A549 treated with DMSO at 1 μM for 4 hours (cell line): ENCODE results near the gene DOC2B. TPM values are rescaled to one million over a fixed set of nuclear protein-coding genes. Genes with fewer than 3 reads are reported as not detected.

ENCODE experiments used
- total RNA-seq: library from RNA; stranded (reverse); fragments of 200-300 nt; extraction: Qiagen RNA extraction; gene quantifications from 5 replicates; pipeline ENCODE4 v1.2.3, GENCODE V29; 2022; ENCODE audit warnings: low read depth

The DOC2B gene
- total RNA-seq, result 0.44 to 0.91 TPM (median 0.54 TPM) in 5 replicates

DNA sequence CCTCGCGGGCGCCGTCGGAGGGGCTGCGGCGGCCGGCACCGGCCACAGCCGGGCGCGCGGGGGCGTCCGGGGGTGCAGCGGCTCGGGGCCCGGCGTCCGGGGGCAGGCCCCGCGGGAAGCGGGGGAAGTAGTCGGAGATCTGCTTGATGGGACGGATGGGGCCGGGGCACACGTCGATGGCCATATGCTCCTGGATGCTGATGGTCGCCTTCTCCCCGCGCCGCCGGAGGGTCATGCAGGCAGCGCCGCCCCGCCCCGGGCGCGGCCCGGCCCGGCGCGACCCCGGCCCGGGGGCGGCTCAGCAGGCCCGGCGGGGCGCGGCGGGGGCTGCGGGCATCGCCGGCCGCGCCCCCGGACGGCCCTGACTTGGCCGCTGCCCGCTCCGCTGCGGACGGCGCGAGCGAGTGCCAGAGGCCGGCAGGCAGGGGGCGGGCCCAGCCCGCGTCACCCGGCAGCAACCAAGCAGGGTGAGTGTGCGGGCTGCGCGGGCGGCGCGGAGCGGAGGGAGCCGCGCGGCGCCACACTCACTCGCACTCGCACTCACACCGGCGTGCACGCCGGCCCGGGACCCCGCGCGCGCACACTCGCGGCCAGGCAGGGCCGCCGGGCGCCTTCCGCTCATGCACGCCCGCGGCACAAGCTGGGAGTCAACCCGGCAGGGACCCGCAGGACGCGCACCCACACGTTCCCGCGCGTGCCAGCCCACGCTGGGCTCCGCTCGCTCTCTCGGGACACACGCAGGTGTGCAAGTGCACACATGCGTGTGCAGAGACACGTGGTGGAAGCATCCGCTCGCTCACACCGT, at the start of gene DOC2B:
Gene DOC2B (minus strand): TSS at position 406 of the 805 bp plus-strand sequence. CDS start 171 bp downstream, at position 235.

DNA sequence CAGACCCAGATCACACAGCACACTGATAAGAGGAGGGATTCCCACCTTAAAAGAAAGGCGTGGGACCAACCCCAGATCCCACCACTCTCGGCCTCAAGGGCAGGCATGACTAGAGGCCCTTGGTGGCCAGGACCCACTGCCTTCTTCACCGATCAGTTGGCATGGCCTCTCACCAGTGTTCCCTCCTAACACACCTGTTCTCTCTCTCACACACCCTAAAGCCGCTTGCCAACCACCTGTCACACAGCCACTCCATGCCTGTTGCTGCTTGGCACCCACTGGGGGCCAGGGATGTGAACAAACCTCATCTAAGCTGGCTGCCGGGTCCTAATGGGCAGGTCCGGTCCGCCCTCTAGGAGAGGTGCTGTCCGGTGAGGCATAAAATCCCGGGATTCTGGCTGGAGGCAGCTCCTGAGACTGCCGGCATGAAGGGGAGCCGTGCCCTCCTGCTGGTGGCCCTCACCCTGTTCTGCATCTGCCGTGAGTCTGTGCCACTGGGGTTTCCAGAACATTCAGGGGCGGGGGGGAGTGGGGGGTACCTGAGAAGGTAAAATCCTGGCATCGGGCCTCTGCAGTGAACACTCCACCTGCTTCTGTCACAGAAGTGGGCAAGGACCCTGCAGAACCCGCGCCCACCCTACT, 44.2 kb downstream of the DOC2B start, which contains the start of gene SCGB1C2:
Gene SCGB1C2 (plus strand): TSS at position 404 of the 642 bp plus-strand sequence. CDS start 22 bp downstream, at position 426.

Other genes with a start within 250 kb of the DOC2B start
- not detected in 5 replicates for gene SCGB1C2, start 44.1 kb downstream of the DOC2B start, total RNA-seq
- 20.2 to 24.0 TPM (median 22.8 TPM) in 5 replicates for gene RPH3AL, start 171.2 kb upstream of the DOC2B start, total RNA-seq